K562 (cell line): ENCODE measurements around the gene VKORC1. TPM values are rescaled to one million over a fixed set of nuclear protein-coding genes. Genes with fewer than 3 reads are reported as not detected.

Experiments
- CTCFL ChIP-seq: IDR thresholded peaks from 2 replicates; pipeline ENCODE4 v1.6.1; 2011; ENCODE audit warnings: borderline replicate concordance, low read depth, mild to moderate bottlenecking, moderate library complexity, low read length; ENCODE audit not compliant: insufficient read depth, poor library complexity, severe bottlenecking
- EWSR1 ChIP-seq: fragments of 450-650 bp; IDR thresholded peaks from 2 replicates; pipeline ENCODE4 v1.6.1; 2018; ENCODE audit warnings: borderline replicate concordance, mild to moderate bottlenecking, low read depth, moderate library complexity; ENCODE audit not compliant: partially characterized antibody
- FUS ChIP-seq: fragments of 200-400 bp; formaldehyde crosslinking; optimal IDR thresholded peaks from 2 replicates; pipeline ENCODE3; 2017; ENCODE audit warnings: low read depth, low read length
- TFAP4 ChIP-seq: sonication (generic); formaldehyde crosslinking; IDR thresholded peaks from 2 replicates; pipeline ENCODE4 v1.8.0; 2022; ENCODE audit warnings: missing genetic modification reagents, mild to moderate bottlenecking, moderate library complexity, borderline replicate concordance
- ZNF146 ChIP-seq: IDR thresholded peaks from one replicate; pipeline ENCODE4 v1.6.1; 2018; ENCODE audit warnings: missing compliant biosample characterization; ENCODE audit not compliant: unreplicated experiment
- ZNF318 ChIP-seq, 2 experiments: fragments of 450-650 bp; IDR thresholded peaks; 2 replicates each; pipeline ENCODE4 v1.6.1; 2016; ENCODE audit warnings: mild to moderate bottlenecking in 2 of 2, borderline replicate concordance in 1 of 2, low read depth in 1 of 2, moderate library complexity in 1 of 2
- polyA plus RNA-seq, 8 experiments: library from polyadenylated mRNA; depleted of rRNA in 4 of 8; stranded (reverse) in 5 of 8; unstranded in 3 of 8; fragments of >200 nt; fragmentation: Nextera tagmentation in 2 of 8; fragmentation: Illumina TruSeq in 1 of 8; extraction: Ambion mirVana in 2 of 8; extraction: Trizol in 1 of 8; gene quantifications; 2 replicates each; pipeline versions ENCODE4 v1.2.1 to v1.2.3, GENCODE V29; 2011 to 2014; ENCODE audit warnings: inconsistent platforms in 1 of 8, missing spikeins in 1 of 8
- total RNA-seq, 7 experiments: library from RNA; depleted of rRNA in 6 of 7; stranded (reverse); fragments of >200 nt in 6 of 7; fragmentation: Illumina TruSeq in 2 of 7; extraction: Trizol in 2 of 7; gene quantifications; 2 replicates each; pipeline versions ENCODE4 v1.2.1 to v1.2.3, GENCODE V29; 2011 to 2021; ENCODE audit warnings: low replicate concordance in 1 of 7

Gene VKORC1
- total and polyA plus RNA-seq, 9 of the 15 experiments (the other 6 are each of a cell fraction or from before 2014, with no cell fraction given): 30.0 to 119 (median 62.1) TPM

- peak; percentile 80 for TF ChIP-seq TFAP4 (CRISPR knock-in tag)
- peak in 1 of 2 experiments; percentile 41; a peak in 1 of 4 replicates for TF ChIP-seq ZNF318 (IDR thresholded peaks at IDR 0.05; ENCODE audit: borderline replicate concordance in 1 of 2, low read depth in 1 of 2)
- TF ChIP-seq ZNF146 (CRISPR knock-in tag): no peak
- TF ChIP-seq FUS: no peak
- TF ChIP-seq CTCFL: no peak
- TF ChIP-seq EWSR1: no peak
These were observed 11.1 kb upstream of the VKORC1 start (continued) for GRCh38 chr16:31105677-31106213.
